Loucy (cell line): ENCODE results near the gene CACNA2D1.

Experiments used
- CTCF ChIP-seq: fragments of 200-600 bp; sonication (generic); conservative IDR thresholded peaks from 2 replicates; pipeline ENCODE4 v1.5.1; 2014; ENCODE audit warnings: mild to moderate bottlenecking, antibody characterized with exemption, low read length
- EZH2phosphoT487 ChIP-seq: fragments of 200-600 bp; IDR thresholded peaks from 2 replicates; pipeline ENCODE4 v1.6.1; 2018; ENCODE audit warnings: antibody characterized with exemption, mild to moderate bottlenecking, moderate library complexity, borderline replicate concordance

DNA sequence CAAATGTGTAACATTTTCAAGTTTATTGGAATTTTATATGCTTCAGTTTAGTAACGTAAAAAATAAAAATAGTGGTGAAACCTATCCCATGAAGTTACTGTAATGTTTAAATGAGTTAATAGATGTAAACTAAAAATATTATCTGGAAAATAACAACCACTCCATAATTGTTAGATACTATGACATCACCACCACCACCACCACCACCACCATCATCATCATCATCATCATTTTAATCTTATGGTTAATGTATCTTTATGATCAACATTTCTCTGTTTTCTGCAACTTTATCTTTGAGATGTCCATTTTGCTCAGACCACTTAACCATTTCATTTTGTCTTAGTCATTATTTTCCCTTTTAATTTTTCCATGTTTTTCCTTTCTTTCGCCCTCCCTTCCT lies 23.4 kb upstream of the CACNA2D1 start:
- TF ChIP-seq CTCF, result no peak
- TF ChIP-seq EZH2phosphoT487, result no peak
